HG02642 (cell line): ENCODE measurements around the gene RIN3.

Experiments
- ATAC-seq: cut with Tn5 transposase; IDR thresholded peaks from one replicate; pipeline ENCODE4 v1.9.1; 2021; ENCODE audit warnings: mild to moderate bottlenecking; ENCODE audit not compliant: unreplicated experiment, poor library complexity

The RIN3 gene

DNA sequence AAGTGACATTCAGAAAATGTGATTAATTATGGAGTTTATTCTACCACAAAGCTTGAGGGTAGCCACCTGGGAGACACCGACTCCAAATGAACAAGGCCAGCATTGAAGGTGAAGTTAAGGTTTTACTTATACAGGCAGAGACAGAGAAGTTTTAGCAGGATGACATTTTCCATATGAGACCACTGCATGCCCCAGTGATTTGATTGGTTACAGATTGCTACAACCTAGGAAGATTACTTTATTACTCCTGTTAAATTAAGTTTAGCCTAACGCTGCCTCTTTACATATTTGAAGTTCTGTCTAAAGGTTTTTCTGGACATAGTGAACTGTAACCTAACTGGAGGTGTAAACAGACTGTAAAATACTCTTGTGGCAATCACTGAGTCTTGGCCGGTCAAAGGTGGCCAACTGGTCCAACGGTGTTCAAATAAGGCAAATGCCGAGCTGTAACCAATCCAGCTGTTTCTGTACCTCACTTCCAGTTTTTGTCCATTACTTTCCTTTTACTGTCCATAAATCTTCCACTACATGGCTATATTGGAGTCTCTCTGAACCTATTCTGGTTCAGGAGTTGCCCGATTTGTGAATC, 57.2 kb downstream of the RIN3 start:
- ATAC-seq, result no peak

GRCh38 chr14:92572050-92572449, 58.5 kb downstream of the RIN3 start:
- no peak for ATAC-seq

DNA sequence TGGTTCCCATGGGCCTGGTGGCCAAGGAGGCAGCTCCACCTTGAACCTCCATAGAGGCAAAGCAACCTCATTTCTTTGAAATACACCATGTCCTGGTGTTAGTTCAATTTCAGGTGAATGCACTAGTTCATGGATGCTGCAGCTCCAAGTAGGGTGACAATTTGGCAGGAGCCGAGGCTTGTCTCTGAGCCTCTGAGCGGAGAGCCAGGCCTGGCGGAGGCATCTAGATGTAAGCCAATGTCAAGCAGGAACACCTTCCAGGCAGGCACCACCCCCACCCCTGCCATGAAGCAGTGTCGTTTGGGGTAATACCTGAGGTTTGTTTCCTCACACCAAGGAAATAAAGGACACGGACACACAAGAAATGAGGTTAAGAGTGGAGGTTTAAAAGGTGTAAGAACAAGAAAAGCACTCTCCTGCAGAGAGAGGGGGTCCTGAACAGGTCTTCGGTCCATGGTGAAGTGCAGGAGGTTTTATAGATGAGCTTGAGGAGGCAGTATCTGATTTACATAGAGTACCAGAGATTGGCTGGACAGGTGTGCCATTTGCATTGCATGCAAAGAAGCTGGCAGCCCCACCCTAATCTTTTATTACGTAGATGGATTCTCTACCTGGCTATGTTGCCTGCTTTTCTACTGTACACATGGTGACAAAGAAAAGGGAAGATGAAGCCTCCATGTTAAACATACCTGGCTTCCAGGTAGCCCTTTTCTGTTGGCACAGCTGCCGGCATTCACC, 60.3 kb downstream of the RIN3 start:
- ATAC-seq, result no peak

DNA sequence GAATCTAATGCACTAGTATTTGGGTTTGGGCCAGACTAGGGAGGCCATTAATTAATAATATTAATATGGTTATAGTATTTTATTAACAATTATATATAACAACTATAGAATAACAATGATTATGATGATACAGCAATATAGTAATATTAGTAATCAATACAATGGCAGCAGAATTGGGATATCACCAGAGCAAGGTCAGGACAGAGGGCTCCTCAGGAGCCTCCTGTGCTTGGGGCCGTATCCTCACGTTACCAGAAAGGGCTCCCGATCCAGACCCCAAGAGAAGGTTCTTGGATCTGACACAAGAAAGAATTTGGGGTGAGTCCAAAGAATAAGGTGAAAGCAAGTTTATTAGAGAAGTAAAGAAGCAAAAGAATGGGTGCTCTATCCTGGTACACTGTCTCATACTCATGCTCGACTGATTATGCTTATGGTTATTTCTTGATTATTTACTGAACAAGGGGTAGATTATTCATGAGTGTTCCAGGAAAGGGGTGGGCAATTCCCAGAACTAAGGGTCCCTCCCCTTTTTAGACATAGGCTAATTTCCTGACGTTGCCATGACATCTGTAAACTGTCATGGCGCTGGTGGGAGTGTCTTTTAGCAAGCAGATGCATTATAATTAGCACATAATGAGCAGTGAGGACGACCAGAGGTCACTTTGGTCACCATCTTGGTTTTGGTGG, 61.6 kb downstream of the RIN3 start:
- ATAC-seq, result no peak

GRCh38 chr14:92575748-92576303, 62.2 kb downstream of the RIN3 start:
- ATAC-seq, result no peak

GRCh38 chr14:92577321-92577742, 63.8 kb downstream of the RIN3 start:
- ATAC-seq, result peak; percentile 84

DNA sequence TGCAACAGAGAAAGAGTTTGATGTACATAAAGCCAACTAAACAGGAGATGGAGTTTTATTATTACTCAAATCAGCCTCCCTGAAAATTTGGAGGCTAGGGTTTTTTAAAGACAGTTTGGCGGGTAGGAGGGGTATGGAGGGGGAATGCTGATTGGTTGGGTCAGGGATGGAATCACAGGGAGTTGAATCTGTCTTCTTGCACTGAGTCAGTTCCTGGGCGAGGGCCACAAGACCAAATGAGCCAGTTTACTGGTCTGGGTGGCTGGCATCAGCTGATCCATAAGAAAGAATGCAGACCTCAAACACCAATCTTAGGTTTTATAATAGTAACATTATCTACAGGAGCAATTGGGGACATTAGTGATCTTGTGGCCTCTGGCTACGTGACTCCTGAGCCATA, 64.9 kb downstream of the RIN3 start:
- ATAC-seq, result no peak

- ATAC-seq, result no peak
Observed at GRCh38 chr14:92579244-92579936, 65.8 kb downstream of the RIN3 start.

DNA sequence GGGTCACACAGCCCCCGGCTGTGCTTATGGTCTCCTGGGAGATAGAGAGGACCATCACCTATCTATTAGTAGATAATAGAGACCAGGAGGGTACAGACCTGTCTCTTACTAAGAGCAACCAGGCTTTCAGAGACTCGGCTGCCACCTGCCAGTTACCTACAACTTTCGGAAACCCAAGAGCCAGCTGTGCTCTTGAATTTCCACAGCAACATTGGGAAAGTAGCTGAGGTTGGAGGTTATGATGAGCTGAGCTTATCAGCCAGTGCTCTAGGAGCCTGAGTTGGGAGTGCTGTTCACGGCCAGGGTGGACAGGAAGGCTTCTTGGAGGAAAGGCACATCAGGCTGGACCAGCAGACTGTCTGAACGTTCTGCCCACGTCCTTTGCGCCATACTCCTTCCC, 67.6 kb downstream of the RIN3 start:
- ATAC-seq, result no peak

GRCh38 chr14:92581966-92582566, 68.5 kb downstream of the RIN3 start:
- no peak for ATAC-seq

GRCh38 chr14:92582706-92583452, 69.3 kb downstream of the RIN3 start:
- ATAC-seq, result peak; percentile 60

DNA sequence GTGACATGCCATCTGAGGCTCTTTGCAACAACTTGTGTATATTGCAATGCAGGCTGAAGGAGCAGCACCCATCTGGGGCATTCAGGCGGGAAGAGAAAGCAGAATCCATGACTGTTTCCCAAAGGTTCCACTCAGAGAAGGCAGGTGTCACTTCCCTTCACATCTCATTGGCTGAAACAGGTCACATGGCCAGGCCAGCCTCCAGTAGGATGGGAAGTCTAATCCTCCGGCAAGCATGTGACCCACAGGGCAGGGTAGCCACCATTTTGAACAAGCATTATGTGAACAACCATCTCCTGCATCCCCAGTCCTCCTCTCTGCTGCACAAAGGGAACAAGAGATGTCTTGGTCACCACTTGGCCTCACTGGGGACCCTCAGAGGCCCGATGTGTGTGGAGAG, 70.6 kb downstream of the RIN3 start:
- ATAC-seq, result no peak

GRCh38 chr14:92584816-92585215, 71.2 kb downstream of the RIN3 start:
- no peak for ATAC-seq

- no peak for ATAC-seq
Observed at GRCh38 chr14:92585981-92586937, 72.7 kb downstream of the RIN3 start.

DNA sequence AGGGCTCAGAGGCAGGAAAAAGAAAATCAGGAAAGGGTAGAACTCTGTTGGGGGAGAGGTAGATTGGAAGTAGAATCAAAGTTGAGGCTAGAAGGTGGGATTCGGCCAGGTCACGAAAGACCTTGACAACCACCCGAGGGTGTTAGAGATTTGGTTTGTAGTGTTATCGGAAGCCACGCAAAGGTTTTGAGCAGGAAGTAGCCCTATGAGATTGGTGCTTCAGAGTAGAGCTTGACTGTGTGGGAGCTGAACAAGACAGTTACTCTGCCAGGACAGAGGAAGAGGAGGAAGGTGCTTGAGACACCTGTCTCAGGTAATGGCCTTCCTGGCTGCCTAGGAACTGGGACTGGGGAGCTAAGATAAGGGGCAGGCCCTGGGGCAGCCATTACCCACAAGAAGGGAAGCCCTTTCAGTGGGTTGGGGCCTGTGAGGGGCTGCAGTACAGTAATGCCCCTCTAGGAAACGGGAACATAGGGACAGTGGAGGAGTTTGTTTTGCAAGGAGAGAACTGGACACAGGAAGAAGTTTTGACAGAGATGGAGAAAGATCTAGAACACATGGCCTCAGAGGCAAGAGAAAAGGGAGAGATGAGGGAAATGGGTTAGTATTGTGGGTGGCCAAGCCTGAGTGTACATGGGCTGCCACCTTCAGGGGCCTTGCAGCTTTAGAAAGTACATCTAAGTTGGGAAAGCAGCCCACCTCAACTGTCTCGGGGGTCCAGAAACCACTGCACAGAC, 73.5 kb downstream of the RIN3 start:
- ATAC-seq, result no peak

DNA sequence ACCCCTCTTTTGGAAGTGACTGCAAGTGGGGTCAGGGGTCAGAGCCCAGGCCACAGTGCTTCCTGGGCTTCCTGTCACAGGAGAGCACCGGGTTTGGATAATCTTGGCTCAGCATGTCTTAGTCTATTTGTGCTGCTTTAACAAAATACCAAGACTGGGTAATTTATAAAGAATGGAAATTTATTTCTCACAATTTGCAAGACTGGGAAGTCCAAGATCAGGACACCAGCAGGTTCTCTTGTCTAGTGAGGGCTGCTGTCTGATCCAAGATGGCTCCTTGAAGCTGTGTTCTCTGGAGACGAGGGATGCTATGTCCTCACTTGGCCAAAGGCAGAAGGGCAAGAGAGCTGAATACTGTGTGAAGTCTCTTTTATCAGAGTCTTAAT, 74.1 kb downstream of the RIN3 start:
- no peak for ATAC-seq

DNA sequence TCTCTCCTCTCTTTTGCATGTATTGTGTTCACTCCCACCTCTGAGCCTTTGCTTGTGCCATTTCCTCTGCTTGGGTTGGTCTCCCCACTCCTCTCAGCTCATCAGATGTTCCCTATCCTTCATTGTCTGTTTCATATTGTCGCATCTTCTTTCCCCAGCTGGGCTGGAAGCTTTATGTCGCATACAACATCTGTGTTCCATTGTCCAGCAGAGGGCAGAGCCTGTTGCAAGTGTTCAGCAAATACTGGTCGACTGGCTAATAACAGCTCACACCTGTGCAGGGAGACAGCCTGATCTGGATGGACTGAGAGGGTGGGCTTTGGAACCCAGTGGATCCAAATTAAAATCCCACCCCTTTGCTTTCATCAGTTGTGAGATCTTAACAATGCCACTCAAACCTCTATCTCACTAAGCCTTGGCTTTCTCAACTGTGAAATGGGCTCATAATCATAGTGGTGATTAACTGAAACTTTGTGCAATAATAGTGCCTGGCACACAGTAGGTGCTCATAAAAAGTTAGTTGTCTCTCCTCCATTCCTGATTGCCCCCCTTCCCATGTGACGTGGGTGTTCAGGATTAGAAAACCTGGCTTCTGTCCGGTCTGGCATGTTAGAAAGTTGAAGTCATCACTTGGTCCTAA, 75.8 kb downstream of the RIN3 start:
- no peak for ATAC-seq
